GM19238 (cell line): ENCODE measurements around the gene GPATCH2.
"Not testable (repeated sequence)": the region's sequence is repeated elsewhere in the genome, so short reads cannot be mapped to it uniquely, and the experiment has no call there.

Experiments used
- DNase-seq: peaks from one replicate; pipeline ENCODE4 v3.0.0; 2011; ENCODE audit warnings: low spot score; ENCODE audit not compliant: insufficient read length

GPATCH2 gene

GRCh38 chr1:217584286-217584811 lies 46.5 kb downstream of the GPATCH2 start:
- DNase-seq = not testable (repeated sequence)

- no peak for DNase-seq
These were observed 53.6 kb downstream of the GPATCH2 start for GRCh38 chr1:217577336-217577735.

DNA sequence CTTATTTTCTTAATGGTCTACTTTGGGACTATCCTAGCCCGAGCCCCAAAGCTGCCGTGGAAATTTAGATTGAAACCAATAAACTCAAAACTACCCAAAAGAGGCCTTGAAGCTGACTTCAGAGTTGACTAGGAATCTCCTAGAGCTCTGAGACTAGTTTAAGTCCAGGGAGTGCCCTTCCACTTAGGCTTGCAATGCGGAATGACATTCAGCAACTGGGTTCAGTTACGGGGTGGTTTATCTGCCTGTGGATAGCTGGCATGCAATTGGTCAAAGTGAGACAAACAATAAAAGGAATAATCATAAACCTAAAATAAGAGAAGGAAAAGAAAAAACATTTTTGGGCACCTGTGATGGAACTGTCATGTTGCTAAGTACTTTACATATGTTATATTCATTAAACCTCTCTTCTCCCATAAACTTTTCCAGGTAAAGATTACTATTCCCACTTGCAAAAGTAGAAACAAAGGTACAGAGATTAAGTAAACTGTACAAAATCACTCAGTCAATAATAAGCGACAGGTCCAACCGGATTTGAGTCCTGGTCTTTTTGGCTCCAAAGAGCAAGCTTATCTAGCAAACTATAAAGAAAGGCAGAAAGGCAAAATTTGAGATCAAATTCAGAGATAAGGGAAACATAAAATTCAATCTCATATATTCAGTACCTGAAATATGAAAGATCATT lies 56.5 kb downstream of the GPATCH2 start:
- DNase-seq = no peak

DNA sequence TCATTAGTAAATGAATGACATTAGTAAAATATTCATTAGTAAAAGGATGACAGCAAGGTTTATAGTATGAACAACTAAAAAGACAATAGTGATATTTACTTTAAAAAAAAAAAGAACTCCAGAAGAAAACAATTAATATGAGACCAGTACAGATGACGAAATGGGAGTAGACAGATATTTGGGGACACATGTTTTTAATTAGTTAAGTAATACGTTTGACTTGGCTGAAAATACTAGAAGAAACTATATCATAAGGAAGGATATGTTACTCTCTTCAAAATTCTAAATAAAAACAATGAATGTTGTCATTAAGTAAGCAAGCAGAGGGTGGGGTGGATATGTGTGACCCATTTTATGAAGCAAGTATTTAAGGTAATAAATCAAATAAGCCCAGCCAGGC lies 61.9 kb downstream of the GPATCH2 start:
- DNase-seq = no peak

GRCh38 chr1:217568200-217568599 lies 62.7 kb downstream of the GPATCH2 start:
- DNase-seq = no peak

DNA sequence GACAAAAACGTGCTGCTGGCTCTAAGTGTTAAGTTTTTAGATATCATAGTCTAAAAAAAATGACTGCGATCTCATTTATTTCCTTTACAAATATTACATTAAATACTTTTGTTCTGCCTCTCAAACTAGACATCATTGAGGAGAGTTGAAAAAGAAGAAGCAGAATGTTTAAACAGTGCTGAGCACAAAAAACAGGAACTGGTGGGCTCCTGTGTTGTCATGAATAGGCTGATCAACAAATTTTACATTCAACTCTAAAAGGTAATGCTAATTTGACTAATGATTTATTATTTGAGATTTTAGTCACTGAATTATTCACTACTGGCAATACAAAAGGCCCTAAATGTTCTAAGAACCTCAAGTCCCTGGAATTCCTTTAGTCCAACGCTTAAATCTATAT lies 66.1 kb downstream of the GPATCH2 start:
- no peak for DNase-seq

DNA sequence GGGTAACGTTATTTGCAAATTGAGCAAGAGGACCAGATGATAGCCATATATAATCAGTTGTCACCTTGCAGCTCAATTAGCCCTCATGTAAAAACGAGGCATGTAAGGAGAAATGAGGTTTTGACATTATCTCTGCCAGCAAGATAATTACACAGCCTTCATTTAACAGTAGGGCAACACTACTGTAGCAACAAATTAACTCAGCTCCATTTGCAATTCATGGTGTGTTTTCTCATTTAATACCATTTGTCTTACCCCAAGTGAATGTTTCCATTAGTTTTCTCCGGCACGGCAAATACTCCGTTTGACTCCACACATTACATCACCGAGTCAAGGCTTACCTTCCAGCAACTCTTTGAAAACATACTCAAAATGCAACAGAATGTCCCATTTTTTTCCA lies 66.7 kb downstream of the GPATCH2 start:
- DNase-seq = no peak

- no peak for DNase-seq
These were observed 67.7 kb downstream of the GPATCH2 start for GRCh38 chr1:217563179-217563578.

GRCh38 chr1:217562229-217562878 lies 68.5 kb downstream of the GPATCH2 start:
- no peak for DNase-seq

- DNase-seq = no peak
These were observed 69.4 kb downstream of the GPATCH2 start for GRCh38 chr1:217561446-217561845.

- DNase-seq = no peak
These were observed 76.0 kb downstream of the GPATCH2 start for GRCh38 chr1:217554849-217555248.

- no peak for DNase-seq
These were observed 76.9 kb downstream of the GPATCH2 start for GRCh38 chr1:217553949-217554509.

GRCh38 chr1:217552339-217552951 lies 78.4 kb downstream of the GPATCH2 start:
- no peak for DNase-seq

- no peak for DNase-seq
These were observed 88.1 kb downstream of the GPATCH2 start for GRCh38 chr1:217542837-217543236.

GRCh38 chr1:217542136-217542777 lies 88.6 kb downstream of the GPATCH2 start:
- DNase-seq = no peak

DNA sequence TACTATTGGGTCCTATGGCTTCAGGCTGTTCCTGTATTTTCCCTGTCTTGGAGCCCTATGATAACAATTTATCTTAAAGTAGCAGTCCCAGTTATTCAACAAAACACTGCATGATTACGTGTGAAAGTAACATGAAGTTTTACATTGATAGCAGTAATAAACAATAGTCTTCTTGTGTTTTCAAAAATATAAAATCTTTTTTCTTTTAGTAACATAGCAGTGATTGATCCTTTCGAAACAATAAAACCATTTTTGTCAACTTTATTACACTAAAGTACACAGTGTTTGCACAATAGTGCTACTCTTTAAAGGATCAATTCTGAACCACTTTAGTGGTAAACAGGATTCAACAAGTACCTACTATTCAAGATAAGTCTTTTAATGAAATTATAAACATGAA lies 90.6 kb downstream of the GPATCH2 start:
- DNase-seq = no peak

DNA sequence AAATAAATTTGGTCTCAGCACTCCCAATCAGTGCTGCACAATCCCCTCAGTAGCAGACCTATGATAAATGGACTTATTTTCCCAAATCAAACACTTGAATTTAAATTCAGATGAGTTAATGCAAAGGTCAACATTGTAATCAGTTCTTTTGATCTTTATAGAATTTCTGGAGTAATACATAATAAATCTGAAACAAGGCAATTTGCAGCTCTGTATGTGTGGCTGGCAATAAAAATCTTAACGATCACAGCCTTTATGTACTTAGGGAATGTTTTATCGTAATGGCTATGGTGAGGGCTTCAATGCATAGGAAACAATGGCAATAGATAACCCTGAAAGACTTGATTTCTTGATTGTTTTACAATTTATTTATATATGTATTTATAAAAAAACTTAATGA lies 91.4 kb downstream of the GPATCH2 start:
- no peak for DNase-seq

DNA sequence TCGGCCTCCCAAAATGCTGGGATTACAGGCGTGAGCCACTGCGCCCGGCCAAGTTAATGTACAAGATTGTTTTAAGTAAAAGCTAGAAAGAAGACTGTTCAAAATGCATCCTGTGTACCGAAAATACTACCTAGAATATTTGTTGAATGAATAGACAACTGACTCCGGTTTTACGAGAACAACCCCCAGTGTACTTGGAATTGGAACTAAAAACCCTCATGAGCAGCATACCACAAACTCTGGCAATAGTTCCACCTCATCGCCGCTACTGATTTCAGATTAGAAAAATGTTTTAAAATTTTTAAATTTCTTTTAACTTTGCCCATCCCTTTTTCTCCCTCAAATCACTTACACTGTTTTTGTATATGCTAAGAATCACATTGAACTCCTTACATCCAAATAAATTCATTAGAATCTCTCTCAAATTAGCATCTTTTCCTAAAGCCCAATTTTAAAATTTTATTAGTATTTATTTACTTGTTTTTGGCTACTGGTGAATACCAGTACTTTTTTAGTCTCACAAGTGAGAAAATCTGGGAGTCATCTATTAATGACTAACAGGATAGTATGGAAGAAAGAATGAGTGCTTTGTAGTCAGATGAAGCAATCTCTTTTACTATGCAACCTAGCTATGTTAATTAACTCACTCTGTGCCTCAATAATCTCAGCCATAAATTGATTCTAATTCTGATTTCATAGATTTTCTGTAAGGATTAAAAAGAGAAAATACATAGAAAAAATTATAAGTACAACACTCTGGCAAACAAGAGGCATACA lies 95.1 kb downstream of the GPATCH2 start:
- DNase-seq = no peak

GRCh38 chr1:217534566-217534965 lies 96.3 kb downstream of the GPATCH2 start:
- no peak for DNase-seq

DNA sequence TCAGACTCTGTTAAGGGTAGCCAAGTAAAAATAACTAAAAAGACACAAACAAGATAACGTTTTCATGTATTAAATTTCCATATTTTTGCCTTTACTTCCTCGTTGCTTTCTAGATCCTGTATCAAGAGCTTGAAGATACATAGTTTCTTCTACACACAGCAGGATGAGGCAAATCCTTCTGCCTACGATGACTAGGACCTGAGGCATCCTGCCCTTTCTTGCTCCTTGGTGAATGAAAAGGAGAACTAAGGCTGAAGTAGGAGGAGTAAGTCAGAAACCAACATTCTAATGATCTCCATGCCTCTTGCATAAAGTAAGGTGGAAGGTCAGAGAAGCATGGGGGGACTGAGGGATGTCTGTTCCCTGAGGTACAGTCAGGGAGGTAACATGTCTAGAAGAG lies 102.6 kb downstream of the GPATCH2 start:
- no peak for DNase-seq

DNA sequence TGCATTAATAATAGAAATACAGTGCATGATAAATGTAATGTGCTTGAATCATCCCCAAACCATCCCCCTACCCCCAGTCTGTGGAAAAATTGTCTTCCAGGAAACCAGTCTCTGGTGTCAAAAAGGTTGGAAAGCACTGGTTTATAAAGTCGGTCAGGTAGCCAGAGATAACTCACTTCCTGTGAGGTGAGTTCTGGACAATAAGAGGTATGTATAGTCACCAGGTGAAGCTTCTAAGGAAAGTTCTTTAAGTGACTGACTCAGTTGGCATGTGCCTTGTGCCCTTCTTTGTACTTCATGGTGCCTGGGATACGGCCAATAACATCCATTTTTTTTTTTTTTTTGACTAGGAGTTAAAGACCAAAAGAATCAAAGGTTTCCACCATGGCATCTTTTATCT lies 103.7 kb downstream of the GPATCH2 start:
- DNase-seq = no peak
